Adrenal gland (tissue), 5 donors: ENCODE data around the gene CCDC93.

ENCODE experiments used
- POLR2A ChIP-seq, 2 donors: fragments of 450-650 bp; IDR thresholded peaks; one replicate each; pipeline ENCODE4 v1.6.1; 2017; ENCODE audit warnings: antibody characterized with exemption in 2 of 2, mild to moderate bottlenecking in 2 of 2, moderate library complexity in 1 of 2
- TF ChIP-seq, protein P1 (sequence below), 6 experiments: fragments of 450-650 bp in 4 of 6; fragments of 200-600 bp in 2 of 6; sonication (generic) in 1 of 6; IDR thresholded peaks; 1 replicate in 5 of 6; 2 replicates in 1 of 6; pipeline versions ENCODE4 v1.5.1 to v1.8.0; 2016 to 2021; ENCODE audit warnings: antibody characterized with exemption in 6 of 6, mild to moderate bottlenecking in 2 of 6, moderate library complexity in 1 of 6
- donor health status: DM: no; HTN: no; CAD: no.

DNA sequence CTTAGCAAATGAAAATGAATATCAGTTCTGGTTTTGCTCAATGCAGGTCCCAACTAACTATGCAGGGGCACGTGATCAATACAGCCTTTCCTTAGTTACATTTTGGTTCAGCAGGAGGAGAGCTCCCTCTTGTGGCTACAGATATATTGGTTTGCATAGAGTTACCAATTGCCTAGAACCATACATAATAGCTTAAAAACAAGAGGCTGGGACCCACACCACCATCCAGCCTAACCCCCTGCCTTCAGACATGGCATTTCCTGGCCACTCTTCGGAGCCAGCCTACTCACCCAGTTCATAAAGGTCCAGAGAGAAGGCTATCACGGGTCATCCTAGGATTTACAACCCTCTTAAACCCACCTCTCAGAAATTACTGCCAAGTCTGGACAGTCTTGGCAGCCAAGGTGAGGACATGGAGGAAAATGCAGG is 10.5 kb downstream of the CCDC93 start:
- TF ChIP-seq, protein P1, sequence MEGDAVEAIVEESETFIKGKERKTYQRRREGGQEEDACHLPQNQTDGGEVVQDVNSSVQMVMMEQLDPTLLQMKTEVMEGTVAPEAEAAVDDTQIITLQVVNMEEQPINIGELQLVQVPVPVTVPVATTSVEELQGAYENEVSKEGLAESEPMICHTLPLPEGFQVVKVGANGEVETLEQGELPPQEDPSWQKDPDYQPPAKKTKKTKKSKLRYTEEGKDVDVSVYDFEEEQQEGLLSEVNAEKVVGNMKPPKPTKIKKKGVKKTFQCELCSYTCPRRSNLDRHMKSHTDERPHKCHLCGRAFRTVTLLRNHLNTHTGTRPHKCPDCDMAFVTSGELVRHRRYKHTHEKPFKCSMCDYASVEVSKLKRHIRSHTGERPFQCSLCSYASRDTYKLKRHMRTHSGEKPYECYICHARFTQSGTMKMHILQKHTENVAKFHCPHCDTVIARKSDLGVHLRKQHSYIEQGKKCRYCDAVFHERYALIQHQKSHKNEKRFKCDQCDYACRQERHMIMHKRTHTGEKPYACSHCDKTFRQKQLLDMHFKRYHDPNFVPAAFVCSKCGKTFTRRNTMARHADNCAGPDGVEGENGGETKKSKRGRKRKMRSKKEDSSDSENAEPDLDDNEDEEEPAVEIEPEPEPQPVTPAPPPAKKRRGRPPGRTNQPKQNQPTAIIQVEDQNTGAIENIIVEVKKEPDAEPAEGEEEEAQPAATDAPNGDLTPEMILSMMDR (IDR thresholded peaks at IDR 0.05): peak; percentile 80 to 92 (median 85)
- no peak for TF ChIP-seq POLR2A (IDR thresholded peaks at IDR 0.05)
